Vagina (tissue), 2 donors: ENCODE results near the gene SLC12A1. TPM values are rescaled to one million over a fixed set of nuclear protein-coding genes. Genes with fewer than 3 reads are reported as not detected.

ENCODE experiments used
- DNase-seq, 2 donors: peaks; one replicate each; pipeline ENCODE4 v3.0.0-alpha.2; 2017; ENCODE audit errors: extremely low spot score in 2 of 2
- H3K27ac ChIP-seq: fragments of 200-600 bp; sonication (generic); one replicate; pipeline ENCODE4 v1.5.1; 2019
- H3K27me3 ChIP-seq: fragments of 200-600 bp; sonication (generic); one replicate; pipeline ENCODE4 v1.5.1; 2019
- H3K36me3 ChIP-seq, 2 donors: fragments of 200-600 bp; sonication (generic); one replicate each; pipeline ENCODE4 v1.5.1; 2017 to 2019
- H3K4me1 ChIP-seq: fragments of 200-600 bp; sonication (generic); one replicate; pipeline ENCODE4 v1.5.1; 2019
- H3K4me3 ChIP-seq, 2 donors: fragments of 200-600 bp; sonication (generic); 1 replicate in 1 of 2; 2 replicates in 1 of 2; pipeline ENCODE4 v1.5.1; 2016 to 2019
- H3K9me3 ChIP-seq: fragments of 200-600 bp; sonication (generic); one replicate; pipeline ENCODE4 v1.5.1; 2019
- CTCF ChIP-seq, 3 experiments: fragments of 450-650 bp in 2 of 3; fragments of 200-600 bp in 1 of 3; sonication (generic) in 1 of 3; IDR thresholded peaks; one replicate each; pipeline ENCODE4 v1.5.1; 2017 to 2019; ENCODE audit warnings: antibody characterized with exemption in 3 of 3, mild to moderate bottlenecking in 2 of 3, moderate library complexity in 2 of 3
- POLR2A ChIP-seq, 2 donors: fragments of 450-650 bp; IDR thresholded peaks; one replicate each; pipeline ENCODE4 v1.6.1; 2017; ENCODE audit warnings: antibody characterized with exemption in 2 of 2, mild to moderate bottlenecking in 2 of 2, moderate library complexity in 2 of 2
- POLR2AphosphoS5 ChIP-seq, 2 donors: sonication (generic); formaldehyde crosslinking; IDR thresholded peaks; one replicate each; pipeline ENCODE4 v1.9.0; 2017; ENCODE audit warnings: antibody characterized with exemption in 2 of 2, mild to moderate bottlenecking in 2 of 2, low read depth in 1 of 2; ENCODE audit not compliant: insufficient read depth in 1 of 2
- intact Hi-C: fragments of 100-400 bp; cut with DNase I; formaldehyde crosslinking; loops from one replicate; pipeline ENCODE4 v1.15.1; 2023
- total RNA-seq: library from RNA; depleted of rRNA; stranded (reverse); fragments of >200 nt; gene quantifications from one replicate; pipeline ENCODE4 v1.2.3, GENCODE V29; 2016

Gene SLC12A1
- total RNA-seq, 1 donor from 2014 or later, result not detected

GRCh38 chr15:48176957-48177356, 29.1 kb upstream of the SLC12A1 start:
- Histone ChIP-seq H3K36me3 (no peaks in the 10 kb centered on the region), H3K9me3 (no peaks in the 10 kb centered on the region), H3K27me3 (peaks cover 4% of the 10 kb centered on the region), H3K4me1 (peaks cover 13% of the 10 kb centered on the region), H3K4me3 (no peak overlapping the region), H3K27ac (no peak overlapping the region)
- intact Hi-C loops, result no loop called here
- no peak for DNase-seq
- TF ChIP-seq CTCF (IDR thresholded peaks at IDR 0.05) (no peak), POLR2AphosphoS5 (IDR thresholded peaks at IDR 0.05; ENCODE audit: insufficient read depth in 1 of 2, low read depth in 1 of 2) (no peak)

GRCh38 chr15:48177383-48177765, 28.7 kb upstream of the SLC12A1 start:
- intact Hi-C loops, result no loop called here
- Histone ChIP-seq H3K4me3 (peak overlapping the region; percentile 46 to 47), H3K36me3 (no peaks in the 10 kb centered on the region), H3K9me3 (no peaks in the 10 kb centered on the region), H3K27me3 (peaks cover 4% of the 10 kb centered on the region), H3K4me1 (peaks cover 13% of the 10 kb centered on the region), H3K27ac (peak overlapping the region; percentile 17)
- no peak for TF ChIP-seq POLR2A (IDR thresholded peaks at IDR 0.05)
- no peak for DNase-seq

- Histone ChIP-seq H3K4me3 (peak within 1 kb of the TSS; percentile 46 to 47), H3K36me3 (no peaks in the 10 kb centered on the region), H3K27ac (peak within 1 kb of the TSS; percentile 17), H3K27me3 (peaks cover 4% of the 10 kb centered on the region), H3K4me1 (peaks cover 13% of the 10 kb centered on the region), H3K9me3 (no peaks in the 10 kb centered on the region)
- TF ChIP-seq POLR2AphosphoS5 (IDR thresholded peaks at IDR 0.05; ENCODE audit: insufficient read depth in 1 of 2, low read depth in 1 of 2) (no peak), CTCF (IDR thresholded peaks at IDR 0.05) (no peak), POLR2A (IDR thresholded peaks at IDR 0.05) (no peak)
- intact Hi-C loops, result no loop called here
- DNase-seq, result no peak
These were observed 28.1 kb upstream of the SLC12A1 start, which contains the start of gene MYEF2 for GRCh38 chr15:48177766-48178647. Gene MYEF2 (minus strand): TSS chr15:48178295. CDS start chr15:48178237, 58 bp downstream.

GRCh38 chr15:48178648-48178931, 27.5 kb upstream of the SLC12A1 start:
- intact Hi-C loops, result no loop called here
- H3K36me3 ChIP-seq, result no peaks in the 10 kb centered on the region
- no peak overlapping the region for H3K27ac ChIP-seq
- no peak for DNase-seq
- H3K9me3 ChIP-seq, result no peaks in the 10 kb centered on the region
- peak overlapping the region in 1 of 2 donors; percentile 46 for H3K4me3 ChIP-seq
- peaks cover 4% of the 10 kb centered on the region for H3K27me3 ChIP-seq
- no peak for TF ChIP-seq CTCF (IDR thresholded peaks at IDR 0.05)
- TF ChIP-seq POLR2AphosphoS5 (IDR thresholded peaks at IDR 0.05; ENCODE audit: insufficient read depth in 1 of 2, low read depth in 1 of 2), result no peak
- TF ChIP-seq POLR2A (IDR thresholded peaks at IDR 0.05), result no peak
- H3K4me1 ChIP-seq, result peaks cover 13% of the 10 kb centered on the region

- no peak overlapping the region for H3K4me3 ChIP-seq
- H3K27me3 ChIP-seq, result peaks cover 4% of the 10 kb centered on the region
- intact Hi-C loops, result no loop called here
- H3K9me3 ChIP-seq, result no peaks in the 10 kb centered on the region
- H3K27ac ChIP-seq, result no peak overlapping the region
- no peak for TF ChIP-seq POLR2A (IDR thresholded peaks at IDR 0.05)
- TF ChIP-seq CTCF (IDR thresholded peaks at IDR 0.05), result no peak
- no peak for TF ChIP-seq POLR2AphosphoS5 (IDR thresholded peaks at IDR 0.05; ENCODE audit: insufficient read depth in 1 of 2, low read depth in 1 of 2)
- no peaks in the 10 kb centered on the region for H3K36me3 ChIP-seq
- no peak for DNase-seq
- H3K4me1 ChIP-seq, result peaks cover 7% of the 10 kb centered on the region
These were observed 23.4 kb upstream of the SLC12A1 start for GRCh38 chr15:48182749-48183148.
